K562 (cell line): ENCODE measurements around the gene TSC22D2. TPM values are rescaled to one million over a fixed set of nuclear protein-coding genes. Genes with fewer than 3 reads are reported as not detected.

Experiments used
- ATF1 ChIP-seq, 2 experiments: fragments of 450-650 bp in 1 of 2; IDR thresholded peaks; 2 replicates each; pipeline ENCODE4 v1.6.1; 2016; ENCODE audit warnings: missing compliant biosample characterization in 1 of 2, missing genetic modification characterization in 1 of 2
- CREM ChIP-seq: IDR thresholded peaks from 2 replicates; pipeline ENCODE4 v1.6.1; 2014; ENCODE audit warnings: antibody characterized with exemption, low read depth
- E2F8 ChIP-seq: fragments of 450-650 bp; IDR thresholded peaks from 2 replicates; pipeline ENCODE4 v1.7.1; 2018; ENCODE audit warnings: mild to moderate bottlenecking, low read depth; ENCODE audit not compliant: partially characterized antibody
- GABPB1 ChIP-seq: sonication (generic); formaldehyde crosslinking; IDR thresholded peaks from 2 replicates; pipeline ENCODE4 v1.8.0; 2022; ENCODE audit warnings: mild to moderate bottlenecking, missing genetic modification reagents
- JUND ChIP-seq, 2 experiments: IDR thresholded peaks; 2 replicates in 1 of 2; 3 replicates in 1 of 2; pipeline ENCODE4 v1.6.1; 2011; ENCODE audit warnings: borderline replicate concordance in 2 of 2, low read depth in 2 of 2, low read length in 2 of 2, improper control_type of control experiment in 1 of 2, missing biosample characterization in 1 of 2, missing genetic modification characterization in 1 of 2, missing genetic modification reagents in 1 of 2
- SMAD1 ChIP-seq: fragments of 150-350 bp; IDR thresholded peaks from 2 replicates; pipeline ENCODE4 v1.6.1; 2014; ENCODE audit warnings: low read length, low read depth; ENCODE audit not compliant: partially characterized antibody
- U2AF1 ChIP-seq: fragments of 200-400 bp; formaldehyde crosslinking; optimal IDR thresholded peaks from 2 replicates; pipeline ENCODE3; 2017; ENCODE audit warnings: mild to moderate bottlenecking, low read depth, low read length, moderate library complexity
- ZBTB1 ChIP-seq: sonication (generic); formaldehyde crosslinking; IDR thresholded peaks from 2 replicates; pipeline ENCODE4 v1.8.1; 2023; ENCODE audit warnings: missing genetic modification reagents, low read depth, mild to moderate bottlenecking, borderline replicate concordance
- ZFX ChIP-seq: sonication (generic); formaldehyde crosslinking; IDR thresholded peaks from 2 replicates; pipeline ENCODE4 v1.8.0; 2022; ENCODE audit warnings: mild to moderate bottlenecking, missing genetic modification reagents, moderate library complexity
- ZNF592 ChIP-seq: fragments of 450-650 bp; IDR thresholded peaks from 2 replicates; pipeline ENCODE4 v1.6.1; 2017; ENCODE audit warnings: antibody characterized with exemption, mild to moderate bottlenecking
- polyA plus RNA-seq, 8 experiments: library from polyadenylated mRNA; depleted of rRNA in 4 of 8; stranded (reverse) in 5 of 8; unstranded in 3 of 8; fragments of >200 nt; fragmentation: Nextera tagmentation in 2 of 8; fragmentation: Illumina TruSeq in 1 of 8; extraction: Ambion mirVana in 2 of 8; extraction: Trizol in 1 of 8; gene quantifications; 2 replicates each; pipeline versions ENCODE4 v1.2.1 to v1.2.3, GENCODE V29; 2011 to 2014; ENCODE audit warnings: inconsistent platforms in 1 of 8, missing spikeins in 1 of 8
- total RNA-seq, 7 experiments: library from RNA; depleted of rRNA in 6 of 7; stranded (reverse); fragments of >200 nt in 6 of 7; fragmentation: Illumina TruSeq in 2 of 7; extraction: Trizol in 2 of 7; gene quantifications; 2 replicates each; pipeline versions ENCODE4 v1.2.1 to v1.2.3, GENCODE V29; 2011 to 2021; ENCODE audit warnings: low replicate concordance in 1 of 7
- TF ChIP-seq, protein P1 (sequence below): sonication (generic); formaldehyde crosslinking; IDR thresholded peaks from 2 replicates; pipeline ENCODE4 v1.8.0; 2023; ENCODE audit warnings: mild to moderate bottlenecking, missing genetic modification reagents
- TF ChIP-seq, protein P2 (sequence below), 2 experiments: fragments of 450-650 bp in 1 of 2; sonication (generic) in 1 of 2; formaldehyde crosslinking in 1 of 2; IDR thresholded peaks in 1 of 2; conservative IDR thresholded peaks in 1 of 2; 2 replicates each; pipeline versions ENCODE4 v1.6.1 to v1.8.1; 2016 to 2023; ENCODE audit warnings: mild to moderate bottlenecking in 2 of 2, moderate library complexity in 2 of 2, inconsistent platforms in 1 of 2, missing genetic modification reagents in 1 of 2

Gene TSC22D2
- total and polyA plus RNA-seq, 9 of the 15 experiments (the other 6 are each of a cell fraction or from before 2014, with no cell fraction given), result 5.5 to 44.0 (median 19.3) TPM

DNA sequence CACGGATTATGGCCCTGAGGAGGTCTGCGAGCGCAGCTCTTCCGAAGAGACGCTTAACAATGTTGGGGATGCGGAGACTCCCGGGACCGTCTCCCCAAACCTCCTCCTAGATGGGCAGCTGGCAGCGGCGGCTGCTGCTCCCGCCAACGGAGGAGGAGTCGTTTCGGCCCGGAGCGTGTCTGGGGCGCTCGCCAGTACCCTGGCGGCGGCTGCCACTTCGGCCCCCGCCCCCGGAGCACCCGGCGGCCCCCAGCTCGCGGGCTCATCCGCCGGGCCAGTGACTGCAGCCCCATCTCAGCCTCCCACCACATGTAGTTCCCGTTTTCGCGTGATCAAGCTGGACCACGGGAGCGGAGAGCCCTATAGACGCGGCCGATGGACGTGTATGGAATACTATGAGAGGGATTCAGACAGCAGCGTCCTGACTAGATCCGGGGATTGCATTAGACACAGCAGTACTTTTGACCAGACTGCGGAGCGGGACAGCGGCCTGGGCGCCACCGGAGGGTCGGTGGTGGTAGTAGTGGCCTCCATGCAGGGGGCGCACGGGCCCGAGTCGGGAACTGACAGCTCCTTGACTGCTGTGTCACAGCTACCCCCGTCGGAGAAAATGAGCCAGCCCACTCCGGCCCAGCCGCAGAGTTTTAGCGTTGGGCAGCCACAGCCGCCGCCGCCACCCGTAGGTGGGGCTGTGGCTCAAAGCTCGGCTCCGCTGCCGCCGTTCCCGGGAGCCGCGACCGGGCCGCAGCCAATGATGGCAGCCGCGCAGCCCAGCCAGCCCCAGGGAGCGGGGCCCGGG is 1.6 kb downstream of the TSC22D2 start (continued):
- peak; percentile 21 for TF ChIP-seq E2F8
- TF ChIP-seq SMAD1, result peak; percentile 22
- TF ChIP-seq GABPB1 (CRISPR knock-in tag), result peak; percentile 38; the same call in 1 of the 2 replicates
- peak; percentile 64; the same call in 1 of the 2 replicates for TF ChIP-seq JUND (IDR thresholded peaks at IDR 0.05; ENCODE audit: borderline replicate concordance, low read depth, low read length)
- TF ChIP-seq JUND (tag; IDR thresholded peaks at IDR 0.05; ENCODE audit: borderline replicate concordance, low read depth, low read length), result no peak
- peak; percentile 68 for TF ChIP-seq U2AF1
- TF ChIP-seq, protein P1, sequence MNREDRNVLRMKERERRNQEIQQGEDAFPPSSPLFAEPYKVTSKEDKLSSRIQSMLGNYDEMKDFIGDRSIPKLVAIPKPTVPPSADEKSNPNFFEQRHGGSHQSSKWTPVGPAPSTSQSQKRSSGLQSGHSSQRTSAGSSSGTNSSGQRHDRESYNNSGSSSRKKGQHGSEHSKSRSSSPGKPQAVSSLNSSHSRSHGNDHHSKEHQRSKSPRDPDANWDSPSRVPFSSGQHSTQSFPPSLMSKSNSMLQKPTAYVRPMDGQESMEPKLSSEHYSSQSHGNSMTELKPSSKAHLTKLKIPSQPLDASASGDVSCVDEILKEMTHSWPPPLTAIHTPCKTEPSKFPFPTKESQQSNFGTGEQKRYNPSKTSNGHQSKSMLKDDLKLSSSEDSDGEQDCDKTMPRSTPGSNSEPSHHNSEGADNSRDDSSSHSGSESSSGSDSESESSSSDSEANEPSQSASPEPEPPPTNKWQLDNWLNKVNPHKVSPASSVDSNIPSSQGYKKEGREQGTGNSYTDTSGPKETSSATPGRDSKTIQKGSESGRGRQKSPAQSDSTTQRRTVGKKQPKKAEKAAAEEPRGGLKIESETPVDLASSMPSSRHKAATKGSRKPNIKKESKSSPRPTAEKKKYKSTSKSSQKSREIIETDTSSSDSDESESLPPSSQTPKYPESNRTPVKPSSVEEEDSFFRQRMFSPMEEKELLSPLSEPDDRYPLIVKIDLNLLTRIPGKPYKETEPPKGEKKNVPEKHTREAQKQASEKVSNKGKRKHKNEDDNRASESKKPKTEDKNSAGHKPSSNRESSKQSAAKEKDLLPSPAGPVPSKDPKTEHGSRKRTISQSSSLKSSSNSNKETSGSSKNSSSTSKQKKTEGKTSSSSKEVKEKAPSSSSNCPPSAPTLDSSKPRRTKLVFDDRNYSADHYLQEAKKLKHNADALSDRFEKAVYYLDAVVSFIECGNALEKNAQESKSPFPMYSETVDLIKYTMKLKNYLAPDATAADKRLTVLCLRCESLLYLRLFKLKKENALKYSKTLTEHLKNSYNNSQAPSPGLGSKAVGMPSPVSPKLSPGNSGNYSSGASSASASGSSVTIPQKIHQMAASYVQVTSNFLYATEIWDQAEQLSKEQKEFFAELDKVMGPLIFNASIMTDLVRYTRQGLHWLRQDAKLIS (CRISPR knock-in tag), result peak; percentile 40; the same call in 1 of the 2 replicates
- TF ChIP-seq, protein P2, sequence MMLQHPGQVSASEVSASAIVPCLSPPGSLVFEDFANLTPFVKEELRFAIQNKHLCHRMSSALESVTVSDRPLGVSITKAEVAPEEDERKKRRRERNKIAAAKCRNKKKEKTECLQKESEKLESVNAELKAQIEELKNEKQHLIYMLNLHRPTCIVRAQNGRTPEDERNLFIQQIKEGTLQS (IDR thresholded peaks at IDR 0.05), result no peak
- TF ChIP-seq, protein P2 (CRISPR knock-in tag; conservative IDR thresholded peaks at IDR 0.05), result peak; percentile 73; the same call in 1 of the 2 replicates
- peak; percentile 67 for TF ChIP-seq CREM
- 0 out of 2 replicates have a peak, but pooled peaks have one; percentile 39 for TF ChIP-seq ZNF592
- no peak for TF ChIP-seq ATF1 (CRISPR knock-in tag; IDR thresholded peaks at IDR 0.05)
- peak; percentile 72 for TF ChIP-seq ATF1 (tag; IDR thresholded peaks at IDR 0.05)
- TF ChIP-seq ZFX (CRISPR knock-in tag), result peak; percentile 78
- peak; percentile 97 for TF ChIP-seq ZBTB1 (CRISPR knock-in tag)
